Central memory CD8-positive, alpha-beta T cell (primary cell): ENCODE data around the gene MAD1L1.
"Not testable (repeated sequence)": the region's sequence is repeated elsewhere in the genome, so short reads cannot be mapped to it uniquely, and the experiment has no call there.

ENCODE experiments used
- ATAC-seq: fragments of 150-1000 bp; cut with Tn5 transposase; replicated peaks from 2 replicates; pipeline ENCODE4 v1.10.0; 2022; ENCODE audit warnings: mild to moderate bottlenecking, moderate FRiP score, moderate number of reproducible peaks; ENCODE audit not compliant: poor library complexity, severe bottlenecking; ENCODE audit errors: extremely low read depth
- DNase-seq, 2 donors: peaks; one replicate each; pipeline ENCODE4 v3.0.0; 2021; ENCODE audit warnings: low spot score in 2 of 2
- H3K27ac Mint-ChIP-seq: one replicate; pipeline ENCODE4 v1.8.0; 2022; ENCODE audit warnings: low read depth, mild to moderate bottlenecking, moderate library complexity, mixed read lengths
- H3K27me3 Mint-ChIP-seq: one replicate; pipeline ENCODE4 v1.8.0; 2022; ENCODE audit warnings: mixed read lengths
- H3K36me3 Mint-ChIP-seq: one replicate; pipeline ENCODE4 v1.8.0; 2022; ENCODE audit warnings: mild to moderate bottlenecking, moderate library complexity, mixed read lengths; ENCODE audit not compliant: insufficient read depth
- H3K4me1 Mint-ChIP-seq: one replicate; pipeline ENCODE4 v1.8.0; 2022; ENCODE audit warnings: mixed read lengths
- H3K4me3 Mint-ChIP-seq: one replicate; pipeline ENCODE4 v1.8.0; 2022; ENCODE audit warnings: mild to moderate bottlenecking, moderate library complexity, mixed read lengths
- H3K9me3 Mint-ChIP-seq: one replicate; pipeline ENCODE4 v1.8.0; 2022; ENCODE audit warnings: mixed read lengths

The MAD1L1 gene

GRCh38 chr7:1864161-1864940 is 368.4 kb downstream of the MAD1L1 start:
- Mint-ChIP-seq H3K4me3 (no peak overlapping the region), H3K4me1 (peaks cover 31% of the 10 kb centered on the region), H3K36me3 (peaks cover 13% of the 10 kb centered on the region), H3K27me3 (no peaks in the 10 kb centered on the region), H3K9me3 (no peaks in the 10 kb centered on the region), H3K27ac (peak overlapping the region; percentile 38)
- ATAC-seq (no peak), DNase-seq (no peak)

DNA sequence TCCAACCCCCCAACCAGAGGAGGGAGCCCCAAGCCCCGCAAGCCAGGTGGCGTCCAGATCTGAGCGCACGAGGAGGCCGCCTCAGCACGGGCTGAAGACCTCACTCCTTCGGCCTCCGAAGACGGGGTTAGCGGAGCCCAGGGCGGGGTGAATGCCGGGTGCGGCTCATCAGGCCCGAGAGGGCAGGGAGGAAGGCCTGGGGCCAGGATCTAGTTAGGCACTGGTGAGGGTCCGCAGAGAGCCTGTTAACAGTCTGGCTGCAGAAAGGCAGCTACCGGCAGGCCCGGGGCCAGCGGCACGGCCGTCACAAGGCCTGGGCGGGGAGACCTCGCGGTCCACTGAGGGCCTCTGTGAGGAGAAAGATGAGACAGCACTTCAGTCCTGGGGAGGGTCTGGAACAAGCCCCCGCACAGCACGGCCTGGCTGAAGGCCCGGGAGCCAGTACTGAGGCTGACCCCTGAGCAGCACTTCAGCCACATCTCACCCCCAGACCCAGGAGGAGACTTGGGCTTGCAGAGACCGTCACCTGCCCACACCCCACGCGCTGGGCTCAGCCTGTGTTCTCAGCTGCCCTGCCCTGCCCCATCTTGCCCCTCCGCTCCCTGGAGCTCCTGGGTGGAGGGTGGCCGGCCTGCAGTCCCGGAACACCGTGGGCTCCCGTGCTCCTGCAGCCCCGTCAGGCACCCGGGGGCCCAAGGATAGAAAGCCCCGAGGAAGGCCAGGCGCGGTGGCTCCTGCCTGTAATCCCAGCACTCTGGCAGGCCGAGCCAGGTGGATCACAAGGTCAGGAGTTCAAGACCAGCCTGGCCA is 369.4 kb downstream of the MAD1L1 start:
- ATAC-seq: no peak
- H3K27me3 Mint-ChIP-seq: no peaks in the 10 kb centered on the region
- no peak for DNase-seq
- peaks cover 13% of the 10 kb centered on the region for H3K36me3 Mint-ChIP-seq
- H3K4me1 Mint-ChIP-seq: peaks cover 29% of the 10 kb centered on the region
- no peak overlapping the region for H3K4me3 Mint-ChIP-seq
- H3K27ac Mint-ChIP-seq: no peak overlapping the region
- no peaks in the 10 kb centered on the region for H3K9me3 Mint-ChIP-seq

GRCh38 chr7:1862560-1862959 is 370.2 kb downstream of the MAD1L1 start:
- H3K4me3 Mint-ChIP-seq: no peak overlapping the region
- H3K36me3 Mint-ChIP-seq: peaks cover 13% of the 10 kb centered on the region
- H3K9me3 Mint-ChIP-seq: no peaks in the 10 kb centered on the region
- no peaks in the 10 kb centered on the region for H3K27me3 Mint-ChIP-seq
- ATAC-seq (no peak), DNase-seq (no peak)
- H3K27ac Mint-ChIP-seq: no peak overlapping the region
- H3K4me1 Mint-ChIP-seq: peaks cover 29% of the 10 kb centered on the region

DNA sequence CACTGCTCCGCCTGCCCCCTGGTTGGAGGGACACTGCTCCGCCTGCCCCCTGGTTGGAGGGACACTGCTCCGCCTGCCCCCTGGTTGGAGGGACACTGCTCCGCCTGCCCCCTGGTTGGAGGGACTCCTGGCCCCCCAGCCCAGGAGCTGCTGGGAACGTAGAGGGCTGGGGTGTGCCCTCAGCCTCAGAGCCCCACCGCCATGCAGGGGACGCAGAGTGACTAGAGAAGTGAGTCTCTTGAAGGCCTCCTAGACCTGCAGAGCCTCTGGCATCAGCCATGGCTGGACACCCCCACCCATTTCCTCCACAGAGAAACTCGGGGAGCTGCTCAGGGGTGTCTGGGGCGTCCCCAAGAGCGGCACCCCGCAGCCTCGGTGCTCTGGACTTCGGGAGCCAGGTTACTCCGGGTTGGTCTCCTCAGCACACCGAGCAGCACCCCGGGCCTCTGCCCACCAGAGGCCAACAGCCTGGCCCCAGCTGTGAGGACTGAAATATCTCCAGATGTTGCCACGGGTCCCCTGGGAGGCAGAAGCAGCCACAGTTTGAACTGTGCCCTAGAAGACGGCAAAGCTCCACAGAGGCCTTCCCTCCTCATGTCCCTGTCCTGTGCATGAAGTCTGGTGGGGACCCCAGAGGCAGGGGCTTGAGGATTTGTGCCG is 370.8 kb downstream of the MAD1L1 start:
- Mint-ChIP-seq H3K4me1 (peaks cover 26% of the 10 kb centered on the region), H3K9me3 (no peaks in the 10 kb centered on the region), H3K27ac (no peak overlapping the region), H3K36me3 (peaks cover 12% of the 10 kb centered on the region), H3K4me3 (no peak overlapping the region), H3K27me3 (no peaks in the 10 kb centered on the region)
- no peak for ATAC-seq
- no peak for DNase-seq

- not testable (repeated sequence) for ATAC-seq, H3K27ac Mint-ChIP-seq
Observed at GRCh38 chr7:1860881-1861798, 371.6 kb downstream of the MAD1L1 start.

DNA sequence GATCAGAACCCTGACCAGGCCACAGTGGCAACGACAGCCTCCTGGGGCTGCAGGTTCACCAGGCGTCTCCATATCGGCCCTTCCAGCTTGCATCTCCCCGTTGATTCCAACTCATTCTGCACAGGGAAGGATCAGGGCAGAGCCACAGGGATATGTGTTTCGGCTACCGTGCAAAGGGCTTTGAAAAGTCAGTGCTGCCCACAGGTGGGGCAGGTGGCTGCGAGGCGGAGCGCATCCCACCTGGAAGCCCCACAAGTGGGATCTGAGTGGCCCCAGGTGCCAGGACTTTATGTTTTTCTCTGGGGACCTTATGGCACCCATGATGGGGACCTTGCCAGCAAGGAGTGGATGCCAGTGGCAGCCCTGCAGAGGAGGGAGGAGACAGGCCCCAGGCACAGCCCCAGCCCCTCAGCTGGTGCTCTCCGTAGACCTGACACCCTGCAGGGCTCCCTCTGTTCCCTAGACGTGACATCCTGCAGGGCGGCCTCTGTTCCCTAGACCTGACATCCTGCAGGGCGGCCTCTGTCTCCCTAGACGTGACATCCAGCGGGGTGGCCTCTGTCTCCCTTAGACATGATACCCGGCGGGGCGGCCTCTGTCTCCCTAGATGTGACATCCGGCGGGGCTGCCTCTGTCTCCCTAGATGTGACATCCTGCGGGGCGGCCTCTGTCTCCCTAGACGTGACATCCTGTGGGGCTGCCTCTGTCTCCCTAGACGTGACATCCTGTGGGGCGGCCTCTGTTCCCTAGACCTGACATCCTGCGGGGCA is 373.3 kb downstream of the MAD1L1 start:
- no peak for DNase-seq
- Mint-ChIP-seq H3K27ac (no peak overlapping the region), H3K4me1 (peaks cover 24% of the 10 kb centered on the region), H3K27me3 (no peaks in the 10 kb centered on the region), H3K9me3 (no peaks in the 10 kb centered on the region), H3K36me3 (peaks cover 5% of the 10 kb centered on the region), H3K4me3 (no peak overlapping the region)
- no peak for ATAC-seq

More at GRCh38 chr7:1860881-1861798, 371.6 kb downstream of the MAD1L1 start:
- H3K27me3 Mint-ChIP-seq, H3K4me3 Mint-ChIP-seq, DNase-seq, H3K9me3 Mint-ChIP-seq, H3K36me3 Mint-ChIP-seq: not testable (repeated sequence)
- peaks cover 18% of the 10 kb centered on the region for H3K4me1 Mint-ChIP-seq

DNA sequence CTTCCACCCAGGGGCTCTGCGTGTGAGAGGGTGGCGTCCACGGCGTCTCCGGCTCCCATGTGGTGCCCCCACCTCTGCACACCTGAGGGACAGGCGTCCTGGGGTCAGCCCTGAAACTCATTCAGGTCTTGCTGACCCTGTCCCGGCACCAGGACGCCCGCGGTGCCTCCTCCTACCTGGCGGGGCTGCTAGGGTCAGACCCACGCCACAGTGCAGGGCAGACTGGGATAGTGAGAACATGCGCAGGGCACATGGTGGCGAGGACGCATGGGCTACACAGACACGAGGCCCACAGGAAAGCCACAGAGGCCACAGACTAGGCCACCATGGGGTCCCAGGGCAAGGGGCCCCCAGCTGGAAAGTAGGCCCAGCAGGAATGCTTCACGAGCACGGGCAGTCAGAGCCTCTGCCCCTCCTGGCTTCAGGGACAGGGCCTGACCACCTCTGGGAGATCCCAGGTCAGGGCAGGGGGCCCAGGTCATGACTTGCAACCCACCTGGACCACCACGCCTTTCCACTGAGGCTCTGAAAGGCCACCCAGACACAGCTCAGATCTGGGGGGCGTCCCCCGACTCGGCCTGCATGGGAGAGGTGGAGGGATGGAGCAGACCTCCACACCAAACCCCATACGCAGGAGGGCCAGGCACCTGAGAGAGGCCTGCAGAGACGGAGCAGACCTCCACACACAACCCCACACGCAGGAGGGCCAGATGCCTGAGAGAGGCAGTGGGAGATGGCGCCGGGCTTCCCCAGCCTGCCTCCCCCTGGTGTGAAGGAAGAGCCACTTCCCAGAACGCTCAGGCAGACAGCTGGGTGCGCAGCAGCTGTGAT is 374.1 kb downstream of the MAD1L1 start:
- DNase-seq (no peak), ATAC-seq (no peak)
- Mint-ChIP-seq H3K27me3 (no peaks in the 10 kb centered on the region), H3K27ac (no peak overlapping the region), H3K4me3 (no peak overlapping the region), H3K9me3 (no peaks in the 10 kb centered on the region), H3K36me3 (peaks cover 5% of the 10 kb centered on the region), H3K4me1 (peaks cover 29% of the 10 kb centered on the region)

GRCh38 chr7:1857487-1858421 is 375.0 kb downstream of the MAD1L1 start:
- Mint-ChIP-seq H3K9me3 (no peaks in the 10 kb centered on the region), H3K27ac (no peak overlapping the region), H3K36me3 (peaks cover 5% of the 10 kb centered on the region), H3K4me3 (no peak overlapping the region), H3K27me3 (no peaks in the 10 kb centered on the region), H3K4me1 (peaks cover 34% of the 10 kb centered on the region)
- DNase-seq (no peak), ATAC-seq (no peak)

- ATAC-seq (no peak), DNase-seq (no peak)
- peaks cover 37% of the 10 kb centered on the region for H3K4me1 Mint-ChIP-seq
- no peaks in the 10 kb centered on the region for H3K9me3 Mint-ChIP-seq
- H3K36me3 Mint-ChIP-seq: peaks cover 5% of the 10 kb centered on the region
- H3K27me3 Mint-ChIP-seq: no peaks in the 10 kb centered on the region
- H3K27ac Mint-ChIP-seq: no peak overlapping the region
- no peak overlapping the region for H3K4me3 Mint-ChIP-seq
Observed at GRCh38 chr7:1856888-1857441, 375.8 kb downstream of the MAD1L1 start.
